ENCODE data around the gene BCAN.

GRCh38 chr1:156629823-156630449 lies 12.0 kb upstream of the BCAN start:
- TF ChIP-seq CTCF (IDR thresholded peaks at IDR 0.05) (no peak), POLR2A (IDR thresholded peaks at IDR 0.05) (no peak)

All from lower leg skin (tissue), 3 donors.